PC-3 (cell line): ENCODE results near the gene LTBP1.

ENCODE experiments used
- CTCF ChIP-seq: fragments of 300-600 bp; sonication (generic); conservative IDR thresholded peaks from 2 replicates; pipeline ENCODE4 v1.5.1; 2017; ENCODE audit warnings: antibody characterized with exemption, low read depth, mild to moderate bottlenecking, low read length
- EZH2 ChIP-seq: fragments of 300-600 bp; sonication (generic); IDR thresholded peaks from one replicate; pipeline ENCODE4 v1.6.1; 2017; ENCODE audit warnings: antibody characterized with exemption, mild to moderate bottlenecking, low read length; ENCODE audit not compliant: unreplicated experiment

- TF ChIP-seq CTCF (no peak), EZH2 (no peak)
Observed at GRCh38 chr2:33238111-33238510, 291.4 kb downstream of the LTBP1 start.
